Inferior parietal cortex (tissue), 1 donor: ENCODE measurements around the gene LZTR1.
A peak's percentile ranks its signal among the peaks of the same experiment; 100 is the strongest.
"Not testable (repeated sequence)": the region's sequence is repeated elsewhere in the genome, so short reads cannot be mapped to it uniquely, and the experiment has no call there.

Experiments
- DNase-seq: peaks from one replicate; pipeline ENCODE4 v3.0.0-alpha.2; 2016; ENCODE audit errors: extremely low spot score

Gene LZTR1

GRCh38 chr22:21032868-21033688, 51.0 kb downstream of the LZTR1 start:
- no peak for DNase-seq

GRCh38 chr22:21033895-21034294, 51.8 kb downstream of the LZTR1 start:
- no peak for DNase-seq

- DNase-seq, result no peak
Measured at GRCh38 chr22:21034989-21035388, 52.9 kb downstream of the LZTR1 start.

GRCh38 chr22:21038405-21038804, 56.3 kb downstream of the LZTR1 start:
- DNase-seq, result no peak

GRCh38 chr22:21039158-21039557, 57.1 kb downstream of the LZTR1 start:
- not testable (repeated sequence) for DNase-seq

GRCh38 chr22:21041937-21042336, 59.8 kb downstream of the LZTR1 start:
- DNase-seq, result no peak

- DNase-seq, result no peak
Measured at GRCh38 chr22:21042978-21043859, 61.1 kb downstream of the LZTR1 start.

- DNase-seq, result no peak
Measured at GRCh38 chr22:21043860-21044535, 61.9 kb downstream of the LZTR1 start.

- no peak for DNase-seq
Measured at GRCh38 chr22:21044931-21045584, 63.0 kb downstream of the LZTR1 start.

GRCh38 chr22:21045585-21046294, 63.6 kb downstream of the LZTR1 start, which contains the start of gene LRRC74B:
TSS of gene LRRC74B (plus strand) at chr22:21045946. CDS start at chr22:21045987, 41 bp downstream.
- peak; percentile 92 for DNase-seq

GRCh38 chr22:21047035-21047661, 65.1 kb downstream of the LZTR1 start:
- DNase-seq, result no peak

GRCh38 chr22:21047730-21048129, 65.6 kb downstream of the LZTR1 start:
- DNase-seq, result no peak

GRCh38 chr22:21048448-21048847, 66.4 kb downstream of the LZTR1 start:
- DNase-seq, result not testable (repeated sequence)
